T-helper 22 cell (primary cell): Measurements from ENCODE around the gene SPATA17.
"Not testable (repeated sequence)": the region's sequence is repeated elsewhere in the genome, so short reads cannot be mapped to it uniquely, and the experiment has no call there.

Experiments
- DNase-seq: peaks from one replicate; pipeline ENCODE4 v3.0.0-alpha.2; 2020; ENCODE audit warnings: low read depth

SPATA17 gene, protein sequence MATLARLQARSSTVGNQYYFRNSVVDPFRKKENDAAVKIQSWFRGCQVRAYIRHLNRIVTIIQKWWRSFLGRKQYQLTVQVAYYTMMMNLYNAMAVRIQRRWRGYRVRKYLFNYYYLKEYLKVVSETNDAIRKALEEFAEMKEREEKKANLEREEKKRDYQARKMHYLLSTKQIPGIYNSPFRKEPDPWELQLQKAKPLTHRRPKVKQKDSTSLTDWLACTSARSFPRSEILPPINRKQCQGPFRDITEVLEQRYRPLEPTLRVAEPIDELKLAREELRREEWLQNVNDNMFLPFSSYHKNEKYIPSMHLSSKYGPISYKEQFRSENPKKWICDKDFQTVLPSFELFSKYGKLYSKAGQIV

DNA sequence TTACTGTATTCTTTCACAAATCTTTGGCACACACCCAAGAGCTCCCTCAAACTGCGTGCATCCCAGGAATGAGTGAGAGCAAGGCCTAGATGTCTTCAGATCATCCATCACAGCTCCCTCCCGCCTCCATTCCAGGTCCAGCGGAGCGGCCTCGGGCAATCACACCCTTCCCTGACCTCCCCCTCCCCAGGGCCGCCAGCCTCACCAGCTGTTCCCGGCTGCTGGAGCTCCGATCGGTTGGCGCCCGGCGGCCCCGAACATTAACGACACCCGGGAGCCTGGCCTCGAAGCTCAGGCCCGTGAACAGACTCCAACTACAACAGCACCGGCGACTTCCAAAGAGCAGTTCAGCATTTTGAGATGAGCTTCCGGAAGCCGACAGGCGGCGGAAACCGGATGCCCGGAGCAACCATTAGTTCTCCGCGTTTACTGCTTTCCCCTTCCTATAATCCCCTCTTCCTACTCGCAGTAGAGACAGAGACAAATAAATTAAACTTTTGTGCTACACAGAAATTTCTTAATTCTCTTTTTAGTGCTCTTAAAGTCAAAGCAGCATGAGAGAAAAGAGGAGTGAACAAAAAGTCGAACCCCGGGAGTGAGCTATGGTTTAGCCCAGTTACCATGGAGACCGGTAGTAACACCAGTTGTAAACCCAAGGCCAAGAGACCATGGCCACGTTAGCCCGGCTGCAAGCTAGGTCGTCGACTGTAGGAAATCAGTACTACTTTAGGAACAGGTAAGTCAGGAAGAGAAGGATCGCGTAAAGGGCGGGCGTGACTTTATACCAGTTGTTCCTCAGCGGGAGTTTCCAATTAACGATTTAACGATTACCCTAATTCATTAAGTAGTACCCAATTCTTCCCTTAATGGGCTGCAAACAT, at the start of gene SPATA17, which contains the start of gene GPATCH2:
TSS of gene SPATA17 (plus strand) at position 634 of the 881 bp plus-strand sequence. CDS start at position 669, 35 bp downstream.
TSS of gene GPATCH2 (minus strand) at position 380 of the 881 bp plus-strand sequence. CDS start at position 261, 119 bp downstream.
- peak; percentile 63 for DNase-seq

DNA sequence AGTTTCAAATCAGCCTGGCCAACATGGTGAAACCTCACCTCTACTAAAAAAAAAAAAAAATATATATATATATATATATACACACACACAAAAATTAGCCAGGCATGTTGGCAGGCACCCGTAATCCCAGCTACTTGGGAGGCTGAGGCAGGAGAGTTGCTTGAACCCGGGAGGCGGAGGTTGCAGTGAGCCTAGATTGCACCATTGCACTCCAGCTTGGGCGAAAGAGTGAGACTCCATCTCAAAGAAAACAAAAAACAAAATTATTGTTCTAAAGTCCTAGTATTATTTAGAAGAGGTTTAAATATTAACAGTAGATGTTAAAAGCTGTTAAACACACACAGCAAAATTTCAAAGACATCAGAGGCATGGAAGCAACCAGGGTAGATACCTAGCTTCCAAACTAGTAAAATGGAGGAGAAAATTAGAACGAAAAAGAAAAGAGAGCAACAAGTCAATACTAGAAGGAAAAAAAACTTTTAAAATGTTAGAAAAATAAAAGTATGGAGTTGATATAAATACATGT, 46.8 kb upstream of the SPATA17 start:
- not testable (repeated sequence) for DNase-seq

DNA sequence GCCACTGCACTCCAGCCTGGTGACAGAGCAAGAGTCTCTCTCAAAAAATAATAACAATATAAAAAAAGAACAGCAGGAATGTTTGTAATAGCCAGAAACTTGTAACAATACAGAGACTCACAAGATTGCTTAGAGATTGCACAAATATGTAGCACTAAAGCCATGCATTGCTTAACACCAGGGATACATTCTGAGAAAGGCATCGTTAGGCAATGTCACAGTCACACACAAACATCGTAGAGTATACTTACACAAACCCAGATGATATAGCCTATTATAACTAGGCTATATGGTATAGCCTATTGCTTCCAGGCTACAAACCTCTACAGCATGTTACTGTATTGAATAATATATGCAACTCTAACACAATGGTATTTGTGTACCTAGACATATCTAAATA, 45.6 kb upstream of the SPATA17 start:
- DNase-seq: no peak

DNA sequence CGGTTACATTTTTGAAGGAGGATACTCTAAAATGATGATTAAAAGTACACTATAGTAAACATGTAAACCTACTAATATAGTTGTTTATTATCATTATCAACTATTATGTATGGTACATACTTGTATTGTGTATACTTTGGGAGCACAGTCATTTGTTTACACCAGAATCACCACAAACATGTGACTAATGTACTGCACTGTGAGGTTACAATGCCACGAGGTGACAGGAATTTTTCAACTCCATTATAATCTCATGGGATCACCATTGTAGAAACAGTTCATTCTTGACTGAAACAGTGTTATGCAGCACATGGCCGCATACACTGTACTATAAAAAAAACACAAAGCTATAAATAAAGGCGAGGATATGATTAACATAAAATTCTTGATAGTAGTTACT, 44.6 kb upstream of the SPATA17 start:
- no peak for DNase-seq

DNA sequence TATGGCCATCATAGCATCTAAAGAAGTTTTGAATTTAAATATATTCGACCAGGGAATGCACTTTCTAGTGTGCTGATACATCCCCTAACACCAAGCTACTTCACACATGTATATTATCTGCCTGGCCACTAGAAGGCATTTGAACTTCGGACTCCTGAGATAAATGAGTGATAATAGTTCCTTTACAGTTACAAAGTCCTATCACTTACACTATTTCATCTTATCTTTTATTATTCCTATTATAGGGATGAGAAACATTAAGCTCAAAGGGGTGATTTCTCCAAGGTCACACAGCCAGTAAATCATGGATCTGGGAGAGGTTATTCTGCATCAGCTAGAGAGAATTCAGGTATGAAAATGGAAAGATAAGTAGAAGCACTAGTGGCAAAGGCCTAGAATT, 40.5 kb upstream of the SPATA17 start:
- DNase-seq: no peak

DNA sequence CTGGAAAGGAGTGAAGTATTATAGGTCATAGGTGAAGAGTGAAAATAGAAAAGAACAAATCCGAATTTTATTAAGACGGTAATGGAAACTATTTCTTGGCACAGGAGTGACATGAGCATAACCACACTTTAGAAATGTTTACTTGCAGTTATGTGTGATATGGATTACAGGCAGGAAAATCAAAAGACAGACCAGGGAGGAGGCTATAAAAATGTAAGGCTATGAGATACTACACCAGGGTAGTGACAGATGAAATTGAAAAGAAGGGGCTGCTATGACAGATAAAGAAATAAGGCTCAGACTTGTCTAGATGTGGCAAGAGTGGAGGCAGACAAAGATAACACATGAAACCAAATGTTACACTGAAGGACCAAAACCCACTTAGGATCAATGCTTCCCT, 32.0 kb upstream of the SPATA17 start:
- DNase-seq: no peak

DNA sequence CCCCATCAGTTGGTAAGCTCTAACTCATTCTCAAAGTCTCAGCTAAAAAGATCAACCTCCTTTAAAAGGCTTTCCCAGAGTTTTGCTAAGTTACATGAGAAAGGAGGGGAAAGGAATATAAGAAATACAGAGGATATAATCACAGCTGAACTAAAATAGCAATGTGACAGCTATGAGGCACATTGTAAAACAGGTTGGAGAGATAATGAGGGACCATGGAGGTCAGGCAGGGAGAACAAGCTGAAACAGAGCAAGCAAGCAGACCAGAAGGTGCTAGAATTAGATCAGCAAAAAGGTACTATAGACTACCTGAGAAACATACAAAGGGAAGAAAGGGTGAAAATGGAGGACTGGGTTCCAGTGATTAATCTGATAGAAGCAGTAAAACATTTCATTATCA, 28.8 kb upstream of the SPATA17 start:
- DNase-seq: no peak

DNA sequence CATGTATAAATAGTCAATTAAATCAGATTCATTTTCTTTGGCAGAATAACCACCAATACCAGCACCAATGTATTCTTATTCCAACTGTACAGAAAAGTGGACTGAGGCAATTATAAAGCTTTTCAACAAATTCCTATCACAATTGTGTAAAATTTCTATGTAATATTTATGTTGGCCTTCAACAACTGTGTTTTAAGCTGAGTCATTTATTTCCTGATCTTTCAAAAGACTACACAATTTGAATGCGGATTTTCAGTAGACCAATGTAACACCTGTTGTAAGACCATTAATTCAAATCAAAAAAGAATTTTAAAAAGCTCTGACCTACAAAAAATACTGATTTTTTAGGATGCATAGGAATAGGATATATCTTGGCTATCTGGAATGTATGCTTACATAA, 25.8 kb upstream of the SPATA17 start:
- no peak for DNase-seq

DNA sequence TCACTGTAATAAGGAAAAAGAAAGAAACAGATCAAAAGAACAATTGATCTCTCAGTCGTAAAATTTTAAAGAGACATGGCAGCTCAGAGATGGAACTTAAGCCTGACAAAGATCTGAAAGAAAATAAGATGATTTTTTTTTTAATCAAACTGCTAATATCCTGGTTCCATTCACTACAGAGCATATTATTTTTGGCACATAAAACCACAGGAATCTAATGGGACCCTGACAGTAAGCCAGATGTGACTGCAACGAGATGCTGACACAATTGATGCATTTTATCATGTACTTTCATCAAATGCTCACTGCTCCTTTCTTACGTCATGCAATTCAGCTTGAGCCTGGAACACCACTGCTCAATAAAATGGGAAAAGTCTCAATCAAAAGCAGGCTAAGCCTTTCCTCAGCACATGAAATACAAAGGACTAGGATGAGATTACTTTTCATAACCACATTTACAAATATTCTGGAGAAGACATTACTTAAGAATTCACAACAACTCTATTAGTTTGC, 16.9 kb upstream of the SPATA17 start:
- no peak for DNase-seq

DNA sequence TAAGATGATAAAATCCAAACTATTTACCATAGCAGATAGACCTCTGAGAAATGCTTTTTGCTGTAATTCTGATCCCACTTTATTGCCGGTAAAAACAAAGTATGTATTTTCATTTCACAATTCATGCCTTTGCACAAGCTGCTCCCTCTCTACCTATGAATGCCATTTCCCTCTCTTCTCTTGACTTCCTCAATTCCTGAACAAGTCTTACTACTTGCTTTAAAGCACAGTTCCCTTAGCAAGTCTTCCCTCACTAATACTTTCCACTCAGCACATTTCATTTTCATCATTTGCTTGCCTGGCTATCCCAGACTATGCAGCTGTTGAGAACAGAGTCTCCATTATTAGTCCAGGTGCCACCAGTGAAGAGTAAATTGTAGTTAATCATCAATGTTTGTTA, 14.0 kb upstream of the SPATA17 start:
- no peak for DNase-seq

DNA sequence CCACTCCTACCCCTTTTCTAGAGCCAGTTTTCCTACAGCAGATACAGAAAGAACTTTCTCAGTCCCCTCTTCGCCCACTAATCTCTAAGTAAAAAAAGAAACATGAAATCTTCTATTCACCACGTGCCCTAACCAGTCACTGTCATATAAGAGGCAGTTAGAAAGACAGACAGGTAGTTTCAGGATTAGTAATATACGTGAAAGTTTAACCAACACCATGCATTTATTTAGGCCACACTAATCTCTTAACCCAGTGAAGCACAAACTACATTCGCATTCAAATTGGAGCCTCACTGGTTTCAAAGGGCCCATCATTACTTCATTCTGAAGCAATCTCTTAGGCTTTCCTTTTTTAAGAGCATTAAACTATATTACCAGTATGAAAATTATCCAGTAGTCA, 10.3 kb upstream of the SPATA17 start:
- no peak for DNase-seq

DNA sequence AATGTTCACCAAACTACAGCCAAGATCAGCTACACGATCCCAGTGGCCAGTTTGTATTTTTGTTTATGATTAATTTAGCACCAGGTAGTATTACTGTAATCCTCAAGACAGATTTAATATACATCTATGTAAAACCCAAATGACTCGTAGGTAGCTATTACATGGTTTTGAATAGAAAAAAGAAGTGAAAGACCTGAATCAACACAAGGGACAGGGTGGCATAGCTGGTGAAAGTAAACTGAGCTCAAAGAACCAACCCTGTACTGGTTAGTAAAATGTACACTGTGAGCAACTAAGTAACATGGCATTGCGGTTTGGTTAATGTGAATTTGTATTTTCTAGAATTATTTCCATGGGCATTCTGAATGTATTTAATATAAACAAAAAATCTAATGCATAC, 9.1 kb upstream of the SPATA17 start:
- DNase-seq: no peak

DNA sequence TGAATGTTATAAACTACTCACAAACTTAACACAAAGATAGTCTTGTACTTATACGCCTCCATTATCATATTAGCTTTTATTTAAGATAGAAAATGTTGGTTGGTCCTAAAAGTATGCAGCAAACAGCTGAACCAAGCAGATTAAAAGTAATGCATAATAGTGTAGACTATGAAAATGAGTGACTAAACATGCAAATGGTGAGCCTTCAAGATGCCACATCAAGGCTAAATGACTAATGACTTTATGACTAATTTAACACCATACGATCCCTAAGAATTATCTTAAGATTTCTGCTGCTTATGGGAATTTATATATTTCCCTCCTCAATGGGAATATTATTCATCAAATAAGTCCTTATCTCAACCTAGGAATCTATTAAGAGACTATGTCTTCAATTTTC, 4.8 kb upstream of the SPATA17 start:
- no peak for DNase-seq

DNA sequence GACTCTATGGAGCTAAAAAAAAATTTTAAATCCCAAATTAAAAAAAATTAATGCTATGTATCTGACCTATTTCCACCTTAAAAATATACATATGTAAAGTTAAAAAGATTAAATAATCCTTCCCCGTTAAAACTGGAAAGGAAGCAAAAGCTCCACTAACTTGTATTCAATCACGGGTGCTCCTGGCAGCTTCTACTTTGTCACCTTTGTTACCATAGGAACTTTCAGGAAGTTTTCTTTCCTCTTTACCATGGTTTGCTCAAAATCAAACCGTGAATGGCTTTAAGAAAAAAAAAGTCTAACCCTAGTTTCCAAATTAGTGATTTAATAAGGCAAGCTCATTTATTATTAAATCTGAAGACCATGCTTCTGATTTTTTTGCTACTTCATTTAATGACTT, 3.7 kb upstream of the SPATA17 start:
- DNase-seq: no peak

DNA sequence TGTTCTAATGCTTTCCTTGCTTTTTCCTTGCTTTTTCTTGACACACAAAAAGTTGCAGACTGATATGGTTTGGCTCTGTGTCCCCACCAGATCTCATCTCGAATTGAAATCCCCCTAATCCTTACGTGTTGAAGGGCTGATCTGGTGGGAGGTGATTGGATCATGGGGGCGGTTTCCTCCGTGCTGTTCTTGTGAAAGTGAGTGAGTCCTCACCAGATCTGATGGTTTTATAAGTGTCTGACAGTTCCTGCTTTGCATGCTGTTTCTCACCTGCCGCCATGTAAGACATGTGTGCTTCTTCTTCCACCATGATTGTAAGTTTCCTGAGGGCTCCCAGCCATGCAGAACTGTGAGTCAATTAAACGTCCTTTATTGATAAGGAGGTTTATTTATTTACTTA, 11.3 kb downstream of the SPATA17 start:
- no peak for DNase-seq

DNA sequence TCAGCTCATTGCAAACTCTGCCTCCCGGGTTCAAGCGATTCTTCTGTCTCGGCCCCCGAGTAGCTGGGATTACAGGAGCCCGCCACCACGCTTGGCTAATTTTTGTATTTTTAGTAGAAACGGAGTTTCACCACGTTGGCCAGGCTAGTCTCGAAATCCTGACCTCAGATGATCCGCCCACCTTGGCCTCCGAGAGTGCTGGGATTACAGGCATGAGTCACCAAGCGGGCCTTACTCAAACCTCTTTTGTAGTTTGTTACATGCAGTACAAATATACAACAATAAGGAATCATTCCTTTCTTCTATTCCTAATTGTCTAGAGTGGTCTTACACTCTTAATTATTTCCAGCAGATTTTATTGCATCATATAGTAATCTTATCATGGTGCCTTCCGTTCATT, 16.6 kb downstream of the SPATA17 start:
- no peak for DNase-seq

DNA sequence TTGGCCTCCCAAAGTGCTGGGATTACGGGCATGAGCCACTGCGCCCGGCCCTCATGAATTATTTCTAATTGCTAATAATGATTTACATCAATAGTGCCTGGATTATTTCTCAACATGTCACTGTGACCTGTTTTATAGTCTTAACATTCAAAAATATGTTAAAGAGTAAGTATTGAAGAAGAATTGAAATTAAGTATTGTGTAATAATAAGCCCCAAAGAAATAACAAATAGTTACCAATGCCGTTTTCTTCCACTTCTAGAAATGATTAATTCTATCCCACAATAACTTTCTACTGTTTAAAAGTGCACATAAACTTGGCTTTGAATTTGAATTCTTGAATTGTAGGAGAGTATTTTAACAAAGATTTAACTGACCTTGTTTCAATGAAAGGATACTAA, 19.5 kb downstream of the SPATA17 start:
- no peak for DNase-seq

DNA sequence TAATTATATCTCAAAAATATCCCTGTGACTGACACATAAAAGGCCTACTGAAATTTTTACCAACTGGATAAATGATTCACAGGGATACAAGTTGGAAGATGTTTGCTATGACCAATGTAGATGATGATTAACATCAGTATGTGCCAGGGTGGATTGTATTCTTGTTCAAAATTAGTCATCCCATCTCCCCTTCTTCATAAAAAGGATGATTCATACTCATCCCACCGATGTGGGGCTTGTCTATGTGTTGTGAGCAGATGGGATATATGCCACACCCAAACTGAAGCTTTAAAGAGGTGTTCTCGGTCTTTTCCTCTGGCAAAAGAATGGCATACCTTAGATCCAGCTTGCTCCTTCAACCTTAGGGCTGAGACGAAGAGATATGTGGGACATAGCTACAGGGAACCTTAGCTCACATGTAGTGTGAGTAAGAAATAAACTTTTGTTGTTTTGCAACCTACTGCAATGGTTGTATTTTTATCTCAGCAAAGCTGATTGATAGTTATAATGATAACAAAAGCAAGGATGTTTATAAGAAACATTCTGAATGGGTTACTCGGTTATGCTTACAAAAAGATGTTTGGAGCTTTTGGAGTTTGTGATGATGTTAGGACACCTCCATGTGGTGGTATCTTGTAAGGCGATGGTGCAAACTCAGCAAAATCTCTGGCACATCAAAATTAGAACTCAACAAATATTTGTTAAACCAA, 29.4 kb downstream of the SPATA17 start:
- DNase-seq: no peak

DNA sequence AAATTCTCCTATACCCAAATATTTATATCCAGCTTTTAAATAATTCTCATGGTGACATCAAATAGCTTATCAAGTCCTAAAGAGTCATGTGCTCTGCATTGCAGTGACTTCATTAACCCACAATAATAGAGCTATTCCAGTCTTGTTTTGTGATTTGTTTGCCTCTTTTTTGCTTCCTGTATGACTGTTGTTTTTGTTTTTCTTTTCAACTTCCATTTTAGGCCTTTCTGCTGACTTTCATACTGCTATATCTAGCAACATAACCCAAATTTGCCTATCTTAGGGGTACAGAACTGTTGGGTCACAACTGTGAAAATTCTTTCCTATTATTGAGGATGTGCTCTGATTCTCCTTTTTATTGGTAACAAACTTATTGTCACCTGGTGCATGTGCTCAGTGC, 30.3 kb downstream of the SPATA17 start:
- no peak for DNase-seq

DNA sequence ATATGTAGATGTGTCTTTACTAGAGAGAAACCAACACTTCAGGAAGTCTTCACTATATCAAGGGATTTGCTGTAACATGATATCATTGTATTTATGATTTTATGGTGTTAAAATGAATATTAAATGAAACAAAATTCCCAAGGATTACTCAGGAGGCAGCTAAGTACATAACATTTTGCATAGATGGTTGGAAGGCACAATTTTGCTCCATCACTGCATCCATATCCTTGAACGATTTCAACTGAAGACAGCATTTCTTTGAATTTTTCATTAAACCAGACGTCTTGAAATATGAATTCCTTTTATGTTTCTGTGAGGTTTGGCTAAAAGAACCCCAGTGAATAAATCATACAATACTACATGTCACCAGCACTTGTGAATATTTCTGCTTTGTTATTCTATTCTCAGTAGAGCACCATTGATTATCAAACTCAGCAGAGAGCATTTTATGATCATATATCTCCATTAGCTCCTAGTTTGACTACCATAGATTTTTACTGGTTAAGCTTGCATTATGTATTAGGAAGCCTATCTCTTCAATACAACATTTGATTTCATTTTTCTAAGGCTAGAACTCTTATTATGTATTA, 37.3 kb downstream of the SPATA17 start:
- DNase-seq: no peak

DNA sequence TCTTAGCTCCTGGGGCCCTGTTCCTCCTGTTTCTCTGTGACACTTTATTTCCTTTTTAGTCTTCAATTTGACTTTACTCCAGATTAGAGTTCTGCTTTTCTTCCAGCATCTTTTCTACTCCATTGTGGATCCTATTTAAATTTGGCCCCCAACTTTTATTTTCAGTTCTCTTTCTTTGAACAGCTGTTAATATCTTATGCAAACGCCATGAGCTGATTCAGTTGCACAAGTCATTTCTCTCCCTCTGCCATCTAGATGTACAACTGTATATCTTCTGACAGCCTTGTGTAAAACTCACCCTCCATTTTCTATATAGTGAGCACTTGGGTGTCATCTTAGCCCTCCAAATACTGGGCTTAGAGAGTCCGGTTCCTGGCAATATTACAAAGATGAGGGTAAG, 42.2 kb downstream of the SPATA17 start:
- DNase-seq: no peak
